AG08395 (cell line): ENCODE measurements around the gene DNASE1L2.
"Not testable (repeated sequence)": the region's sequence is repeated elsewhere in the genome, so short reads cannot be mapped to it uniquely, and the experiment has no call there.

Source experiments
- DNase-seq: peaks from one replicate; pipeline ENCODE4 v3.0.0; 2012; ENCODE audit warnings: mixed read lengths, low spot score

Gene DNASE1L2

GRCh38 chr16:2236337-2237101 lies at the start of gene DNASE1L2:
DNASE1L2 (plus strand) TSS chr16:2236444; CDS start chr16:2236817, 373 bp downstream.
- peak; percentile 60 for DNase-seq

- DNase-seq, result no peak
These were observed 49.7 kb upstream of the DNASE1L2 start for GRCh38 chr16:2186505-2186904.

- no peak for DNase-seq
These were observed 49.0 kb upstream of the DNASE1L2 start for GRCh38 chr16:2187212-2187611.

- no peak for DNase-seq
These were observed 47.8 kb upstream of the DNASE1L2 start for GRCh38 chr16:2188395-2188794.

GRCh38 chr16:2189252-2189893 lies 46.9 kb upstream of the DNASE1L2 start:
- DNase-seq, result no peak

GRCh38 chr16:2190002-2190658 lies 46.1 kb upstream of the DNASE1L2 start:
- DNase-seq, result no peak

GRCh38 chr16:2190659-2191445 lies 45.4 kb upstream of the DNASE1L2 start:
- no peak for DNase-seq

- no peak for DNase-seq
These were observed 44.9 kb upstream of the DNASE1L2 start for GRCh38 chr16:2191446-2191706.

GRCh38 chr16:2194166-2194834 lies 41.9 kb upstream of the DNASE1L2 start:
- no peak for DNase-seq

- peak; percentile 31 for DNase-seq
These were observed 41.4 kb upstream of the DNASE1L2 start for GRCh38 chr16:2194852-2195321.

GRCh38 chr16:2195322-2196161 lies 40.7 kb upstream of the DNASE1L2 start:
- no peak for DNase-seq

GRCh38 chr16:2196162-2196980 lies 39.9 kb upstream of the DNASE1L2 start, which contains the start of gene CASKIN1:
CASKIN1 (minus strand) TSS chr16:2196605; CDS start chr16:2196432, 173 bp downstream.
- peak; percentile 40 for DNase-seq

- DNase-seq, result no peak
These were observed 39.2 kb upstream of the DNASE1L2 start for GRCh38 chr16:2196981-2197511.

- no peak for DNase-seq
These were observed 38.5 kb upstream of the DNASE1L2 start for GRCh38 chr16:2197765-2198164.

- no peak for DNase-seq
These were observed 38.0 kb upstream of the DNASE1L2 start for GRCh38 chr16:2198283-2198682.

GRCh38 chr16:2199095-2199494 lies 37.1 kb upstream of the DNASE1L2 start:
- DNase-seq, result no peak

- no peak for DNase-seq
These were observed 36.6 kb upstream of the DNASE1L2 start for GRCh38 chr16:2199621-2200139.

- no peak for DNase-seq
These were observed 35.9 kb upstream of the DNASE1L2 start for GRCh38 chr16:2200313-2200712.

- not testable (repeated sequence) for DNase-seq
These were observed 33.0 kb upstream of the DNASE1L2 start for GRCh38 chr16:2203119-2203688.
